Measurements from ENCODE around the gene GRB10. TPM values are rescaled to one million over a fixed set of nuclear protein-coding genes. Genes with fewer than 3 reads are reported as not detected.
A peak's percentile ranks its signal among the peaks of the same experiment; 100 is the strongest.

GRB10 gene
- total RNA-seq, 1 donor from 2014 or later = 58.6 TPM

DNA sequence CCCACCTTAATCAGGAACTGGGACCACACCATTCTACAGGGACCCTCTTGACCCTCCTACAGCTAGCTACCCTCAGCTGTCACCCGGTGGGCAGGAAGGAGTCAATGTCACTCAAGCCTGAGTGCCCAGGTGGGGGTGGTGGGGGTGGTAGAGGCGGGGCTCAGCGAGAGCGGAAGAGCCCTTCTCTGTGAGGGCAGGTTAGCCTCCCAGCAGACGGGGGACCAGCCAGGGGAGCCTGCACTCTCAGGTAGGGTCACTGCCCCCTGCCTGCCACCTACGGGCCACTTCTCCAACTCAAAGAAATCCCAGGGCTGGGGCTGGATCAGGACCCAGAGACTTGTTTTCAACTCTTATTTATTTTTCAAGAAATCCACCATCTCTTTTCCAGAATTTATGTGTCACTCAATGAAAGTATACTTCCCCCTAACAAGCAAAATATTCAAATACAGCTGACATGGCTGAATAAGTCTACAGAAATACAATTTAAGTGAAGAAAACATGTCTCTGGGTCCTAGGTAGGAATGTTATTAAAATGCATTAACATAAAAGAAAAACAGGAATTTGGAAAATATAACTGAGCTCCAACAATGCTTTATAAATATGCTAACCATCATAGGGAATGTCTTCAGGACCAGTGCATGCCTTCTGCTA is 154.1 kb downstream of the GRB10 start:
- no peak for ATAC-seq
- Histone ChIP-seq H3K9me3 (no peaks in the 10 kb centered on the region), H3K27ac (no peak overlapping the region), H3K4me1 (peaks cover 6% of the 10 kb centered on the region), H3K27me3 (no peaks in the 10 kb centered on the region), H3K36me3 (peaks cover 20% of the 10 kb centered on the region), H3K4me3 (no peak overlapping the region)
- no peak for TF ChIP-seq CTCF (IDR thresholded peaks at IDR 0.05)
- intact Hi-C loops (cut with DNase I) = no loop called here
- DNase-seq = no peak

DNA sequence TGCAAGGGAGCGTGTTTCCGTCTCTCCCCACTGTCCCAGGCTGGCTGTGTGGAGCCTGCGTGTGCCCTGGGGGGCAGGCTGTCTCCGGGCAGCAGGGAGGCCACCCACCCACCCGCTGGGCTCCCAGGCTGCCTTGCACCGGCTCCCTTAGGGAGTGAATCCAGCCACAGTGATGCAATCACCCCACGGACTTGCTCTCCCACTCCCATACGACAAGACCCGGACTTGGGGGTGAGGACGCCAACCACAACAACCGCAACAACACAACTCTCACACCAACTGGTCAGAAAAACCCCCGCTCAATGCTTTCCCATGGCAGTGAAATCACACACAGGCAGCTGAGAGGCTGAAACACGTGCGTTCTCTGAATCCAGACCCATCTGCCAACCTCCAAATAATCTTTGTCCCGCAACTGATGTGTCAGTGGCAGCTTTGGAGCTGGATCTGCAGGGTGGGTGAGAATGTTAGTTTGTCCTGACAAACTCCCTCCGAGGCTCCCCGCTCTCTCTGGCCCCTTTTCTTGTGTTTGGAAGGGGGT is 154.8 kb downstream of the GRB10 start:
- H3K36me3 ChIP-seq = peaks cover 20% of the 10 kb centered on the region
- no peak overlapping the region for H3K27ac ChIP-seq
- H3K4me1 ChIP-seq = peaks cover 4% of the 10 kb centered on the region
- H3K9me3 ChIP-seq = no peaks in the 10 kb centered on the region
- H3K27me3 ChIP-seq = no peaks in the 10 kb centered on the region
- DNase-seq = peak; percentile 29
- no peak overlapping the region for H3K4me3 ChIP-seq
- TF ChIP-seq CTCF (IDR thresholded peaks at IDR 0.05) = no peak
- no peak for ATAC-seq
- intact Hi-C loops (cut with DNase I) = no loop called here

DNA sequence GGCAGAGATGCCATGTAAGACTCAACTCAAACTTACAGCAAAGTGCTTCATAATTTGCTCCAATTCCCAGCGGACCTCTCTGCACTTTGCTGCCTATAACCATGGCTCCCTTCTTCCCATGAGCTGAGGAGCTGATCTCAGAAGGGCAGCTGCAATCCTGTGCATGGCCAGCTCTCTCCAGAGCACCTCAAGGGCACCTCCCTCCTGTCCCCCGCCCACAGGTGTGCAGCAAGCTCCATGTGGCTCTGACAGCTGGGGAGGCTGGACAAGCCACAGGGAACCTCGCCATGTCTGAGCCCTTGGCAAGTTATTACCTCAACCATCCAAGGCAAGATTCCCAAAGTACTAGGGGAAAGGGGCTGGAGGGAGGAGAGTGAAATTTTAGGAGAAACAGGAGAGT is 156.4 kb downstream of the GRB10 start:
- Histone ChIP-seq H3K9me3 (no peaks in the 10 kb centered on the region), H3K4me3 (no peak overlapping the region), H3K27me3 (no peaks in the 10 kb centered on the region), H3K4me1 (no peaks in the 10 kb centered on the region), H3K36me3 (peaks cover 20% of the 10 kb centered on the region), H3K27ac (no peak overlapping the region)
- no peak for ATAC-seq
- peak; percentile 54 for DNase-seq
- intact Hi-C loops (cut with DNase I) = no loop called here
- no peak for TF ChIP-seq CTCF (IDR thresholded peaks at IDR 0.05)

DNA sequence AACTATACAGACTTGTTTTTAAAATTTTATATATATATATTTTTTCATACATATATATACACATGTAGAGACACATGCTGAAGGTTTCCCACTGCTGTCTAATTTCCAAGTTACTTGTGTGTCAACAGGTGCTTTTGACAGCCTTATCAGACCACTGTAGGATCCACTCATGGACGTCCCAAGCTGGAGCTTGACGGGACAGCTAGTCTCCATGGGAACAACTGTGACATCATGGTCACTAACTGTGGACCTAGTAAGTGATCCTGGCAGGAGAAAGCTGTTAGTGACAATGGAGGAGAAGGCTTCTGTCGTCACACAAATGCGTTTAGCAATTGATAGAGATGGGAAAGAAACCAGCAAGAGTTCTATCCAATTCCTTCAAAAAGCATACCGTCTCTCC is 157.3 kb downstream of the GRB10 start:
- Histone ChIP-seq H3K27ac (no peak overlapping the region), H3K4me1 (no peaks in the 10 kb centered on the region), H3K27me3 (no peaks in the 10 kb centered on the region), H3K4me3 (no peak overlapping the region), H3K36me3 (peaks cover 20% of the 10 kb centered on the region), H3K9me3 (no peaks in the 10 kb centered on the region)
- TF ChIP-seq CTCF (IDR thresholded peaks at IDR 0.05) = no peak
- intact Hi-C loops (cut with DNase I) = no loop called here
- no peak for ATAC-seq
- no peak for DNase-seq

DNA sequence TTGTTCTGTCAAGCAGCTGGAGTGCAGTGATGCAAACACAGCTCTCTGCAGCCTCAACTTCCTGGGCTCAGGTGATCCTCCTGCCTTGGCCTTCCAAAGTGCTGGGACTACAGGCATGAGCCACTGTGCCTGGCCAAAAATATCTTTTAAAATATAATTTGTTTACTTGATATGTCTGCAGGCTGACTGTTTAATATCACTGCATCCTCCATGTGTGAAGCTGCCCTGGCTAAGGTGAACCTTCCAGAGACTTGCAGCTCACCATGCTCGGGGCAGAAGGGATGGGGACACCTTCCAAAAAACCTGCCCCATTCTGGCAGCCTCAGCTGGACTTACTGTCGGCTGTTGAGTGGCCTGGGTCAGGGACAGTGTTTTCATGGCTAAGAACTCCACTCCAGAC is 159.9 kb downstream of the GRB10 start:
- Histone ChIP-seq H3K4me1 (no peaks in the 10 kb centered on the region), H3K27ac (no peak overlapping the region), H3K4me3 (no peak overlapping the region), H3K27me3 (no peaks in the 10 kb centered on the region), H3K36me3 (peaks cover 20% of the 10 kb centered on the region), H3K9me3 (no peaks in the 10 kb centered on the region)
- TF ChIP-seq CTCF (IDR thresholded peaks at IDR 0.05) = no peak
- no peak for DNase-seq
- intact Hi-C loops (cut with DNase I) = no loop called here
- no peak for ATAC-seq

Measured in upper lobe of right lung (tissue), 1 donor.